Osteocyte (in vitro differentiated cells): ENCODE measurements around the gene FGF12. TPM values are rescaled to one million over a fixed set of nuclear protein-coding genes. Genes with fewer than 3 reads are reported as not detected.

Experiments
- DNase-seq: peaks from one replicate; pipeline ENCODE4 v3.0.0; 2021; ENCODE audit warnings: mixed read lengths; ENCODE audit not compliant: unreplicated experiment; ENCODE audit errors: extremely low spot score
- H3K27ac Mint-ChIP-seq: one replicate; pipeline ENCODE4 v1.8.0; 2021; ENCODE audit warnings: mild to moderate bottlenecking, mixed read lengths; ENCODE audit not compliant: unreplicated experiment
- H3K27me3 Mint-ChIP-seq: one replicate; pipeline ENCODE4 v1.8.0; 2021; ENCODE audit warnings: mixed read lengths; ENCODE audit not compliant: unreplicated experiment
- H3K36me3 Mint-ChIP-seq: one replicate; pipeline ENCODE4 v1.8.0; 2021; ENCODE audit warnings: mixed read lengths; ENCODE audit not compliant: unreplicated experiment
- H3K4me1 Mint-ChIP-seq: one replicate; pipeline ENCODE4 v1.8.0; 2021; ENCODE audit warnings: mixed read lengths; ENCODE audit not compliant: unreplicated experiment
- H3K4me3 Mint-ChIP-seq: one replicate; pipeline ENCODE4 v1.8.0; 2021; ENCODE audit warnings: mild to moderate bottlenecking, moderate library complexity, mixed read lengths; ENCODE audit not compliant: unreplicated experiment
- H3K9me3 Mint-ChIP-seq: one replicate; pipeline ENCODE4 v1.8.0; 2021; ENCODE audit warnings: mixed read lengths; ENCODE audit not compliant: unreplicated experiment
- total RNA-seq: library from RNA; stranded (reverse); gene quantifications from 2 replicates; pipeline ENCODE4 v1.2.1, GENCODE V29; 2021
- TF ChIP-seq, protein P1 (sequence below): fragments of 200-600 bp; sonication (generic); IDR thresholded peaks from 2 replicates; pipeline ENCODE4 v1.5.0; 2021; ENCODE audit warnings: antibody characterized with exemption, mild to moderate bottlenecking, moderate library complexity

FGF12 gene
- total RNA-seq, 1 donor from 2014 or later = not detected

GRCh38 chr3:192169332-192169915, 557.9 kb downstream of the FGF12 start:
- no peaks in the 10 kb centered on the region for H3K36me3 Mint-ChIP-seq
- no peak for DNase-seq
- no peak overlapping the region for H3K27ac Mint-ChIP-seq
- no peaks in the 10 kb centered on the region for H3K27me3 Mint-ChIP-seq
- no peak overlapping the region for H3K4me3 Mint-ChIP-seq
- H3K9me3 Mint-ChIP-seq = no peaks in the 10 kb centered on the region
- TF ChIP-seq, protein P1, sequence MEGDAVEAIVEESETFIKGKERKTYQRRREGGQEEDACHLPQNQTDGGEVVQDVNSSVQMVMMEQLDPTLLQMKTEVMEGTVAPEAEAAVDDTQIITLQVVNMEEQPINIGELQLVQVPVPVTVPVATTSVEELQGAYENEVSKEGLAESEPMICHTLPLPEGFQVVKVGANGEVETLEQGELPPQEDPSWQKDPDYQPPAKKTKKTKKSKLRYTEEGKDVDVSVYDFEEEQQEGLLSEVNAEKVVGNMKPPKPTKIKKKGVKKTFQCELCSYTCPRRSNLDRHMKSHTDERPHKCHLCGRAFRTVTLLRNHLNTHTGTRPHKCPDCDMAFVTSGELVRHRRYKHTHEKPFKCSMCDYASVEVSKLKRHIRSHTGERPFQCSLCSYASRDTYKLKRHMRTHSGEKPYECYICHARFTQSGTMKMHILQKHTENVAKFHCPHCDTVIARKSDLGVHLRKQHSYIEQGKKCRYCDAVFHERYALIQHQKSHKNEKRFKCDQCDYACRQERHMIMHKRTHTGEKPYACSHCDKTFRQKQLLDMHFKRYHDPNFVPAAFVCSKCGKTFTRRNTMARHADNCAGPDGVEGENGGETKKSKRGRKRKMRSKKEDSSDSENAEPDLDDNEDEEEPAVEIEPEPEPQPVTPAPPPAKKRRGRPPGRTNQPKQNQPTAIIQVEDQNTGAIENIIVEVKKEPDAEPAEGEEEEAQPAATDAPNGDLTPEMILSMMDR = no peak
- no peaks in the 10 kb centered on the region for H3K4me1 Mint-ChIP-seq

- TF ChIP-seq, protein P1 = no peak
- Mint-ChIP-seq H3K9me3 (no peaks in the 10 kb centered on the region), H3K27me3 (no peaks in the 10 kb centered on the region), H3K36me3 (no peaks in the 10 kb centered on the region), H3K4me1 (no peaks in the 10 kb centered on the region), H3K4me3 (no peak overlapping the region), H3K27ac (no peak overlapping the region)
- no peak for DNase-seq
These were observed 559.1 kb downstream of the FGF12 start for GRCh38 chr3:192168202-192168601.

DNA sequence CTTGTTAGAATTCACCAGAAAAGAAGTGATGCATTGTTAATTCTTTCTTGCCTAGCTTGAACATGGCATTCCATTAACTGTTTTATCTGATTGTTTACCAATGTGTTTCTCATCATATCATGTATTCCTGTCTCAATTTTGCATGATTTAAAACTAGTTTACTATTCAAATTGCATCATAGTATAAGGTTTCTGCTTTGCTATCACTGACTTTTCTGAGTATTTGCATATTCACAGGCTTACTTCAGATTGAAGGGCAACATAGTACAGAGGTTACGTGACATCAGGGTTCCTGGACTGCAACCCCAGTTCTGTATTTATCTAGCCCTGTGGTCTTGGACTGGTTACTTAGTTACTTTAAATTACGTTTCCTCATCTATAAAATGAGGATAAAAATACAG, 561.8 kb downstream of the FGF12 start:
- DNase-seq = no peak
- no peaks in the 10 kb centered on the region for H3K9me3 Mint-ChIP-seq
- no peak overlapping the region for H3K4me3 Mint-ChIP-seq
- peaks cover 7% of the 10 kb centered on the region for H3K27me3 Mint-ChIP-seq
- no peak overlapping the region for H3K27ac Mint-ChIP-seq
- no peaks in the 10 kb centered on the region for H3K36me3 Mint-ChIP-seq
- TF ChIP-seq, protein P1 = no peak
- no peaks in the 10 kb centered on the region for H3K4me1 Mint-ChIP-seq

- H3K9me3 Mint-ChIP-seq = no peaks in the 10 kb centered on the region
- TF ChIP-seq, protein P1 = no peak
- H3K4me3 Mint-ChIP-seq = no peak overlapping the region
- H3K36me3 Mint-ChIP-seq = no peaks in the 10 kb centered on the region
- peaks cover 19% of the 10 kb centered on the region for H3K27me3 Mint-ChIP-seq
- no peak for DNase-seq
- no peaks in the 10 kb centered on the region for H3K4me1 Mint-ChIP-seq
- no peak overlapping the region for H3K27ac Mint-ChIP-seq
These were observed 565.7 kb downstream of the FGF12 start for GRCh38 chr3:192161661-192162060.

- Mint-ChIP-seq H3K27me3 (peaks cover 22% of the 10 kb centered on the region), H3K9me3 (no peaks in the 10 kb centered on the region), H3K4me3 (no peak overlapping the region), H3K4me1 (no peaks in the 10 kb centered on the region), H3K36me3 (no peaks in the 10 kb centered on the region), H3K27ac (no peak overlapping the region)
- TF ChIP-seq, protein P1 = no peak
- DNase-seq = no peak
These were observed 571.0 kb downstream of the FGF12 start for GRCh38 chr3:192156382-192156781.
